GM18858 (cell line): ENCODE data around the gene C6orf132.

Experiments used
- ATAC-seq: cut with Tn5 transposase; IDR thresholded peaks from one replicate; pipeline ENCODE4 v1.9.1; 2021; ENCODE audit not compliant: unreplicated experiment

C6orf132 gene

GRCh38 chr6:42105709-42106108 is 36.7 kb downstream of the C6orf132 start:
- no peak for ATAC-seq

GRCh38 chr6:42105156-42105648 is 37.2 kb downstream of the C6orf132 start:
- ATAC-seq: no peak

DNA sequence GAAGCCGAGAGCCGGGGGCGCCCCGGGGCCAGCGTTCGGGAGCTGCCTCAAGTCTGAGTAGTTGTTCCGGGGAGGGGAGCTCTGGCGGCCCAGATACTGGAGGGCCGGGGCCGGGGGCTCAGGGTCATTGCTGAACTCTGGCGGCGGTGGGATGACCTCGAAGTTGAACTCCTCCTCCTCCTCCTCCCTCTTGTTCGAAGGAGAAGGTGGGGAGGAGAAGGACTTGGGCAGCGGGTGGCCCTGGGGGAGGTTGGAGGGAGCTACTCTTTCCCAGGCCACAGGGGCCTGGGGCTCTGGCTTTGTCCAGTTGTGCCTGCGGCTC is 37.7 kb downstream of the C6orf132 start:
- ATAC-seq: no peak

DNA sequence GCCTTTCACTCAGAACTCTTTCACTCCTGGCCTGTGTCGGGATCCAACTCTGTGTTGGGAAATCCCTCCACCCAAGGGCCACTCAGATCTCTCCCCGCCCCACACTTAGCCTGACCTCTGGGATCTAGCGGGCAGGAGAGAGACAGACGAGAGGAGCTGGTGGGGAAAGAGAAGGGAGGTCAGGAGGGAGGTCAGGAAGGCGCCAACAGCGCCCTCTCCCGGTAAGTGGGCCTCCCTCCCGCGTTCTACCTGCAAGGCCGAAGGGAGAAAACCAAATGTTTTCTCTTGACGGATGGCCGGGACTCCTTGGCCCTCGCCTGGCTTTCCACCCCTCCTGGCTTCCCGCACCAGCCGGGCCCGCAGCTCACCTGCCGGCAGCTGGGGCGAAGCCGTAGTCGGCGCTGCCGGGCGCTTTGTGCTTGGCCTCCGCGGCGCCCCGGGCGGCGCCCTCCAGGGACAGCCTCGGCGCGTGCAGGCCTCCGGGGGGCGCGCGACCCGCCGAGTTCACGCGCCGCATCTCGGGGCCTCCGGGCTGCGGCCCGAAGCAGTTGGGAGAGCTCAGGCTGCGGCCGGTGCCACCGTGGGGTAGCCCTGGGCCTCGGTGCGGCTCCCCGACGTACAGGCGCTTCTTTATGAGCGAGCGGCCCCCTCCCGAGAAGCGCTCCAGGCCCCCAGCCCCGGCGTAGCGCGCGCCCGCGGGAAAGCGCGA is 38.2 kb downstream of the C6orf132 start:
- peak; percentile 62 for ATAC-seq

GRCh38 chr6:42103753-42104094 is 38.7 kb downstream of the C6orf132 start:
- no peak for ATAC-seq

- no peak for ATAC-seq
Measured at GRCh38 chr6:42103216-42103615, 39.2 kb downstream of the C6orf132 start.

DNA sequence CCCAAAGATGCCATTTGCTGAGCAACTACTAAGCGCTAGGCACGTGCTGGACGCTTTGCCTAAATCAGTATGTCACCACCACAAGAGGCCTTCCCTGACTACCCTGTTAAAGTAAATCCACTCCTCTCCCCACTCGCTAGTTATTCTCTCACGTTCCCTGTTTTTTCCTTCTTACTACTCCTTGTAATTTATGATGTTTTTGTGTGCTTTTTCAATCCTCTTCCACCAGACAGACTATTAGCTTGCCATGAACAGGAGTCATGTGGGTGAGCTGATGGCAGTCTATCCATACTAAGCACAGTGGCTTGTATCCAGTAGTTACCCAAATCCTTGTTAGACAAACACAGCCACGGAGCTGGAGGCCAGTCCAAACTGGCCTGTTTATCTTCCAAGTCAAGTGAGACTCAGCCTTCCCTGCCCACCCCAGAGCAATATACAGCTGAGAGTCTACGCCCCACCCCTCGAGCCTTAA is 41.2 kb downstream of the C6orf132 start:
- ATAC-seq: no peak

DNA sequence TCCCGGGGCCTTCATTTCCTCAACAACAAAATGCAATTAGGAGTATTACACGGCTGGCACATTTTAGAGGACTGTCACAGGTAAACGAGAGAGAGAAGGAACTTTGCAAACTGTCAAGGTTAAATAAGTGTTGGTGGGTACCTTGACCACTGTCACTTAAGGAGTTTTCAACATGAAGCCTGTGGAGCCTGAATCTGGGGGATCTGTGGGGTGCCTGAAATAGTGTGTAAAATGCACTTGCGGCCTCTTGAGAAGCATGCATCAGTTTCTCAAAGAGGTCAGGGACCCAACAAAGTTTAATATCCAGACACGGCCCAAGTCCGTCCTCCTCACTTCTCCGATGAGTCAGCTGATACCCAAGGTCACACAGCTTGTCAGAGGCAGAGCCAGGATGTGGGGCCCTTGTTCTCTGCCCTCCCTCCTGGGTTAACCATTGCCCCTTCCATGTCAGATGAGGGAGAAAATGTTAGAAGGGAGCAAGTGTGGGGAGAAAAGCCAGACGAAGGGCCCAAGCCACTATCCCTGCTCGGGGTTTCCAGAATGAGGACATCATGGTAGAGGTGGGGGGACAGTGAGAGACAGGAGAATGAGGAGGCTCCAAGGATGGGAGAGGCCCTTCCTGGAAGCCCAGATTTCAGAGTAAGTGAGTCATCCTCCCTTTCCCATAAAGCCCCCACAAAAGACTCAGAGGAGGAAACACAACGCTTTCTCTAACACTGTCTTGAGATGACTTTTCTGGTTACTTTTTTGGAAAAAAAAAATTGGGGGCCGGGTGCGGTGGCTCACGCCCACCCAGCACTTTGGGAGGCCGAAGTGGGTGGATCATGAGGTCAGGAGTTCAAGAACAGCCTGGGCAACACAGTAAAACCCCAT is 42.2 kb downstream of the C6orf132 start:
- ATAC-seq: no peak

- ATAC-seq: no peak
Measured at GRCh38 chr6:42099340-42100028, 42.9 kb downstream of the C6orf132 start.

GRCh38 chr6:42095776-42096541 is 46.5 kb downstream of the C6orf132 start:
- no peak for ATAC-seq

DNA sequence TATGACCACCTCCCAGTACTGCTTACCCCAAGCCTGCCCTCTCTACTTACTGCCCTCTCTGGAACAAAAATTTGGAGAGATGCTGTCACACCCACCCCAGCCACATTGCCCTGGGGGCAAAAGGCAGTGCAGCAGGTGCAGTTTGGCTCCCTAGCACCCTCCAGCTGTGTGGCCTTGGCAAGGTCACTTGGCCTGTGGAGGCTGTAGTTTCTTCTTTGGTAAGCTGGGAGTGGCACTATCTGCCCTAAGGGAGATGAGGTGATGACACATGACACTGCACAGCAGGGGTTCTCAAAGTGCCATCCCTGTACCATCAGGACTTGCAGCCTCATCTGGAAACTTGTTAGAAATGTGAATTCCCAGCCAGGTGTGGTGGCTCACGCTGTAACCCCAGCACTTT is 47.3 kb downstream of the C6orf132 start:
- ATAC-seq: no peak

DNA sequence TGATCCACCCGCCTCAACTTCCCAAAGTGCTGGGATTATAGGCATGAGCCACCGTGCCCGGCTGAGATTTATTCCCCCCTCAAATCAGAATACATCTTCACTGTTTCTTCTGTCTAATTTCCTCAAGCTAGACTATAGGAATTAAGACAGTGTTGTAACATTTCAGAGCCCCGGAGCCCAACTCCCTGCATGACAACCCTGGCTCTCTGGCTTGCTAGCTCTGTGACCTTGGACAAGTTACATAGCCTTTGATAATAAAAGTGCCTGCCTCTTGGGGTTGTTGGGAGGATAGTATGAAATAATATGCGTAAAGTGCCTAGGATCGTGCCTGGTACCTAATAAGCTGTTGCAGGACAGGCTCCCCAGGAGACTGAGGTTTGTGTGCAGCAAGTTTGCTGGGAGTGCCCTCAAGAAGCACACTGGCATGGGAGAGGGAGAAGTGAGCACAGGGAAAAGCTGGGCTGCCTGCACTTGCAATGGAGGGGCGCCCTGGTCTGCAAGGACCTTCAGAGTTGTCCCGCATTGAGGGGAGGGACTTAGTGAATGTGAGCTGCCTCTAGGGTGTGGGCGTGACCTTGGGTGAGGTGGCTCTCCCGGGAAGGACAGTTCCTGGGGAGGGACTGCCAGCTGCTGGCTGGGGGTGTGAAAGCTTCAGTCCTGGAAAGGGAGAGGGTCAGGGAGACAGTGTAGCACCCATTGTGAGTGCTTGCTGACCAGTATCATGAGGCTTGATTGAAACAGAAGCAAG is 48.7 kb downstream of the C6orf132 start:
- no peak for ATAC-seq

GRCh38 chr6:42091718-42092023 is 50.7 kb downstream of the C6orf132 start:
- ATAC-seq: no peak

- no peak for ATAC-seq
Measured at GRCh38 chr6:42090819-42091717, 51.4 kb downstream of the C6orf132 start.

DNA sequence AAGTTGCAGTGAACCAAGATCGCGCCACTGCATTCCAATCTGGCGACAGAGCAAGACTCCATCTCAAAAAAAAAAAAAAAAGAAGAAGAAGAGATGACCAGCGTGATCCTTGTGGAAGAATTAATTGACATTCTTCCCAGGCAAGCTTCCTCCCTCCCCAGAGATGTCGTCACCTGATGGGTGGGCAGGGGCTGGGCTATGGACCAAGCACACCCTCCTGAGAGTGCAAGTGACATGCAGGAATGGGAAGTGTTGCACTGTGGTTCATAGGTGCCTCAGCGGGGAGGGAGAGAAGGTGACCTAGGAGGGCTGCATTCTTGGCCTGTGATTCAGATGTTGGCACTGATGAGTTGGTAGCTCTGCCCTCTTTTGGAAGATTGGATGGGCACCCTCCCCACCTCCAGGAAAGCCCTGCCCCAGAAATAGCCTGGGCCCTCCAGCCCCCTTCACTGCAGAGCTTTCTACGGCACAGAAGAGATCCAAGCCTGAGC is 54.3 kb downstream of the C6orf132 start:
- no peak for ATAC-seq

DNA sequence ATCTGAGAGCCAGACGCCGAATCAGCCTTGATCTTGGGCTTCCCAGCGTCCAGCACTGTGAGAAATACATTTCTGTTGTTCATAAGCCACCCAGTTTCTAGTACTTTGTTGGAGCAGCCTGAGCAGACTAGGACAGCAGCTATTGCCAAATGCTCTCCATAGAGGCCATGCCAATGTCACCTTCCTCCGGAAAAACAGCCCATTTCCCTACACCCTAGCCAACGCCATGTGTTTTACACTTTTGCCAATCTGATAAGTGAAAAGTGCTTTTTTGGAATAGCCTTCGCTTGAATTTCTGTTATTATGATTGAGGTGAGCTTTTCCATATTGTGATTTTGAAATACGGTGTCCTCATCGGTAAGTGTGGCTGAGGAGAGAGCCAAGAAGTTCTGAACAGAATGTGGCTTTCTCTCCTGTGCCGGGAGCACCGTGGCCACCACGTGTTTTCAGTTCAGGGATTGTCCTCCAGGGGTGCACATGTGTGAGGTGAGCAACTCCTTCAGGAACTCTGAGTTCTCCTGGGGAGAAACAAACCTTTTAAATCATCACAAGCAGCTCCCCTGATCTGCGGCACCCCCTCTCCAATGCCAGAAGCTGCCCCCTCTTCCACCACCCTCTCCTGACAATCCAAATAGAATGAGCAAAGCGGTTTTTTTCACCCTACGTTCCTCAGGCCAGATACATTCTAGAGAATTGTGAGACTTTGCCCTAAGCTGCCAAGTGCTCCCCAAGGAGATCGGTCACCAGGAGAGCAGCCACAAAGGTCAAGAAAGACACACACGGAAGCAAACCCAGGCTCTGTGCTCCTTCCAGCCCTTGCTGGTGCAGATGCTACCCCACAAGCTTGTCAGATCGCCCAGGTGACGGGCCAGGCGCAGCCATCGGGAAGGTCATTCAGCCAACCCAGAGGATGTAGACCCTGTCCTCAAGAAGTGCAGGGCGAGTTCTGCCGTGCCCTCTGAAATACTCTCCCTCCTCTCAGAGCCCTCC is 56.1 kb downstream of the C6orf132 start:
- ATAC-seq: no peak

DNA sequence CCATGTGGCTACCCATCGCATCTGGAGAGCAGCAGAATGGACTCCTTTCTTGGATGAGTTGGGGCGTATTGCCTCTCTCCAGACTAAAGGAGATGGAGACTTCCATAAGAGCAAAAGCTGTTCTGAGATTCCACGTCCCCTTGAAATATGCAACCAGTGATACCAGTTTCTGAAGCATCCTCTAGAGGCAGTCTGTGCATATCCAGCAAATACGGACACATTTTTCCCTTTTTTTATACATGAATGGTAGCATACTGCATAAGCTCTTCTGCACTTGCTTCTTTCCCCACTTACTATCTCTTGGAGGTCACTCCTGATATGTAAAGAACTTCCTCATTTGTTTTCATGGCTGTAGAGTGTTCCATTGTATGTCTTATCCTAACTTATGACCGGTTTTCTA is 57.5 kb downstream of the C6orf132 start:
- no peak for ATAC-seq

DNA sequence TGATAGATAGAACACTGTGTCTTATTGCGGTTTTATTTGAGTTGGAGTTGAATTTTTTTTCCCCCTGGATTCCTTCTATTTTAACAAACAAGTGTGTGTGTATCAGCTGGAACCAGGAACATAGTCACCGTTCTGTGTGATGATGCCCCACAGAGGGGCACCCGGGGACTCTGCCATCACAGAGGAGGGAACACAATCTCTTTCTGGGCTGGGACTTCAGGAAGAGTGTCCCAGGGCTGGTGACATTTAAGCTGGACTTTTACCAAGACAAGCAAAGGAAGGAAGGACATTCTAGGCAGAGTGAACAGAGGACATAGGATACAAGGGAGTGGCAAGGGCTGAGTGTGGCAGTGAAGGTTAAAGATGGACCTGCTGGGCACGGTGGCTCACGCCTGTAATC is 58.9 kb downstream of the C6orf132 start:
- ATAC-seq: no peak
